ENCODE results near the gene MORC3. TPM values are rescaled to one million over a fixed set of nuclear protein-coding genes. Genes with fewer than 3 reads are reported as not detected.

MORC3 gene
- total and polyA plus RNA-seq, 9 of the 15 experiments (the other 6 are each of a cell fraction or from before 2014, with no cell fraction given) = 12.7 to 53.7 (median 36.0) TPM

Small RNA genes lying within 50 kb of the gene (small RNA-seq; reads per million reads assigned to genes)
- gene ATP5MFP1 = not detected

Other genes starting within 250 kb of the MORC3 start
- gene CBR3, start 185.1 kb upstream of the MORC3 start, total RNA-seq (2014; rRNA removed) = not detected in 2 replicates
- not detected in 2 replicates for gene CBR3, start 185.1 kb upstream of the MORC3 start, total RNA-seq (2014; rRNA removed; fragmentation: Illumina TruSeq; extraction: Trizol)
- not detected in 2 replicates for gene CBR3, start 185.1 kb upstream of the MORC3 start, total RNA-seq (2015; rRNA removed; fragmentation: Illumina TruSeq; extraction: Trizol)
- gene CBR3, start 185.1 kb upstream of the MORC3 start, total RNA-seq (2021) = 0.16 TPM in 1 of 2 replicates, not detected in the other
- gene CBR3, start 185.1 kb upstream of the MORC3 start, polyA plus RNA-seq (2011; rRNA removed) = not detected in 2 replicates
- not detected in 2 replicates for gene CBR3, start 185.1 kb upstream of the MORC3 start, polyA plus RNA-seq (2014; fragmentation: Illumina TruSeq; extraction: Trizol)
- not detected for gene CBR3, start 185.1 kb upstream of the MORC3 start, polyA plus RNA-seq (2014; fragmentation: Nextera tagmentation; extraction: Ambion mirVana)
- not detected in 2 replicates for gene CBR3, start 185.1 kb upstream of the MORC3 start, polyA plus RNA-seq (2014; rRNA removed)
- gene DOP1B, start 163.4 kb upstream of the MORC3 start, total RNA-seq (2014; rRNA removed) = 0.32 and 0.41 TPM in 2 replicates
- 1.2 and 1.4 TPM in 2 replicates for gene DOP1B, start 163.4 kb upstream of the MORC3 start, total RNA-seq (2014; rRNA removed; fragmentation: Illumina TruSeq; extraction: Trizol)
- 0.58 and 0.79 TPM in 2 replicates for gene DOP1B, start 163.4 kb upstream of the MORC3 start, total RNA-seq (2015; rRNA removed; fragmentation: Illumina TruSeq; extraction: Trizol)
- 1.8 and 2.2 TPM in 2 replicates for gene DOP1B, start 163.4 kb upstream of the MORC3 start, total RNA-seq (2021)
- gene DOP1B, start 163.4 kb upstream of the MORC3 start, polyA plus RNA-seq (2011; rRNA removed) = 0.75 and 1.1 TPM in 2 replicates
- gene DOP1B, start 163.4 kb upstream of the MORC3 start, polyA plus RNA-seq (2014; fragmentation: Illumina TruSeq; extraction: Trizol) = 0.64 and 0.68 TPM in 2 replicates
- gene DOP1B, start 163.4 kb upstream of the MORC3 start, polyA plus RNA-seq (2014; fragmentation: Nextera tagmentation; extraction: Ambion mirVana) = under 1 TPM; 0.04 to 0.06 TPM
- 0.45 and 0.76 TPM in 2 replicates for gene DOP1B, start 163.4 kb upstream of the MORC3 start, polyA plus RNA-seq (2014; rRNA removed)
- 17.8 and 23.0 TPM in 2 replicates for gene CHAF1B, start 65.2 kb downstream of the MORC3 start, total RNA-seq (2014; rRNA removed)
- 24.0 and 28.3 TPM in 2 replicates for gene CHAF1B, start 65.2 kb downstream of the MORC3 start, total RNA-seq (2014; rRNA removed; fragmentation: Illumina TruSeq; extraction: Trizol)
- 22.7 and 23.4 TPM in 2 replicates for gene CHAF1B, start 65.2 kb downstream of the MORC3 start, total RNA-seq (2015; rRNA removed; fragmentation: Illumina TruSeq; extraction: Trizol)
- 32.3 and 36.8 TPM in 2 replicates for gene CHAF1B, start 65.2 kb downstream of the MORC3 start, total RNA-seq (2021)
- 21.0 and 24.4 TPM in 2 replicates for gene CHAF1B, start 65.2 kb downstream of the MORC3 start, polyA plus RNA-seq (2011; rRNA removed)
- gene CHAF1B, start 65.2 kb downstream of the MORC3 start, polyA plus RNA-seq (2014; fragmentation: Illumina TruSeq; extraction: Trizol) = 29.7 and 34.2 TPM in 2 replicates
- 10 to 100 TPM in 1 of 2 experiments, 1 to 10 TPM in 1; 7.5 to 12.2 TPM for gene CHAF1B, start 65.2 kb downstream of the MORC3 start, polyA plus RNA-seq (2014; fragmentation: Nextera tagmentation; extraction: Ambion mirVana)
- gene CHAF1B, start 65.2 kb downstream of the MORC3 start, polyA plus RNA-seq (2014; rRNA removed) = 19.4 and 23.4 TPM in 2 replicates
- gene CLDN14, start 159.9 kb downstream of the MORC3 start, total RNA-seq (2014; rRNA removed) = not detected in 2 replicates
- gene CLDN14, start 159.9 kb downstream of the MORC3 start, total RNA-seq (2014; rRNA removed; fragmentation: Illumina TruSeq; extraction: Trizol) = not detected in 2 replicates
- gene CLDN14, start 159.9 kb downstream of the MORC3 start, total RNA-seq (2015; rRNA removed; fragmentation: Illumina TruSeq; extraction: Trizol) = not detected in 2 replicates
- gene CLDN14, start 159.9 kb downstream of the MORC3 start, total RNA-seq (2021) = not detected in 2 replicates
- gene CLDN14, start 159.9 kb downstream of the MORC3 start, polyA plus RNA-seq (2011; rRNA removed) = not detected in 2 replicates
- not detected in 2 replicates for gene CLDN14, start 159.9 kb downstream of the MORC3 start, polyA plus RNA-seq (2014; fragmentation: Illumina TruSeq; extraction: Trizol)
- gene CLDN14, start 159.9 kb downstream of the MORC3 start, polyA plus RNA-seq (2014; fragmentation: Nextera tagmentation; extraction: Ambion mirVana) = not detected
- not detected in 2 replicates for gene CLDN14, start 159.9 kb downstream of the MORC3 start, polyA plus RNA-seq (2014; rRNA removed)